Measurements from ENCODE around the gene DPP6. TPM values are rescaled to one million over a fixed set of nuclear protein-coding genes. Genes with fewer than 3 reads are reported as not detected.

The DPP6 gene
- total RNA-seq, 1 donor from 2014 or later: 0.48 TPM

DNA sequence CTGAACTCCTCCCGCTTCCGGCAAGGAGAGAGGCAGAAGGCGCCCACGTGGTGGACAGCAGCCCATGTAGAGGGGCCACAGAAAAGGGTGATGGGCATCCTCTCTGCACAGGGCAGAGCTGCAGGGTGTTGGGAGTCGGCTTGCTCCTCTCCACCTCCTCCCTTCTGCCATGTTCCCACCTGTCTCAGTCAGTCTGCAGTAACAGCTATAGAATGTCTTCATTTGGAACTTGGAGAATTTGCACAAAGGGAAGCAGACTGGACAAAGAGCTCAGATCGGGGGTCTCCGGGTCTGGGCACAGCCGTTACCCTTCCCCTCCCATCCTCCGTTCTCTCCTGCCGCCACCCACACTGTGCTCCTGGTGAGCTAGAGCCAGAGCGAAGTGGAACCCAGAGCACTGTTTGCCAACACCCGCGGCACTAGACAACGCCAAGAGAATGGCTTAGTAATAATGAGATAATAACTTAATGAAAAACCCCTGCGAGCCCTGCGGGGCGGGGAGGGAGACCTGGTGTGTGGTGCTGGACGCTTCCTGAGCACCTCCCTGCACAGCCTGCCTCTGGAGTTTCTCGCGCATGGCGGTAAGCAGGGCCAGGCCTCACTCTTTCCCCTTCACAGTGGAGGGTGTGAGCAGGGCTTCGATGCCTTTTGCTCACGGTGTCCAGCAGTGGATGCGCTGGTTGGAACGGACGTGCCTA lies 696.0 kb downstream of the DPP6 start:
- Mint-ChIP-seq H3K9me3 (ENCODE audit: unreplicated experiment) (no peaks in the 10 kb centered on the region), H3K4me3 (ENCODE audit: unreplicated experiment) (no peak overlapping the region), H3K4me1 (ENCODE audit: low read depth, unreplicated experiment) (peaks cover 10% of the 10 kb centered on the region), H3K27ac (ENCODE audit: unreplicated experiment) (no peak overlapping the region), H3K36me3 (ENCODE audit: low read depth, unreplicated experiment) (no peaks in the 10 kb centered on the region), H3K27me3 (ENCODE audit: low read depth, unreplicated experiment) (peaks cover 10% of the 10 kb centered on the region)
- H3K4me1 ChIP-seq (ENCODE audit: insufficient read depth, low read length): peaks cover 3% of the 10 kb centered on the region
- no peaks in the 10 kb centered on the region for H3K9me3 ChIP-seq (ENCODE audit: insufficient read depth, low read depth, low read length)
- H3K79me2 ChIP-seq (ENCODE audit: insufficient read depth, low read length): no peaks in the 10 kb centered on the region
- no peaks in the 10 kb centered on the region for H3K27me3 ChIP-seq (ENCODE audit: insufficient read depth, low read length)
- no peak overlapping the region for H3K9ac ChIP-seq (ENCODE audit: low read length)
- no peak overlapping the region for H3K4me2 ChIP-seq (ENCODE audit: low read length)
- TF ChIP-seq CTCF (IDR thresholded peaks at IDR 0.05; ENCODE audit: insufficient read depth, low read depth, low read length) (no peak), EZH2 (IDR thresholded peaks at IDR 0.05; ENCODE audit: insufficient read depth, low read length) (no peak)
- no peak overlapping the region for H2AFZ ChIP-seq (ENCODE audit: low read depth, low read length)
- H4K20me1 ChIP-seq (ENCODE audit: insufficient read depth, low read length): no peaks in the 10 kb centered on the region
- H3K4me3 ChIP-seq (ENCODE audit: insufficient read depth, low read depth, low read length): no peak overlapping the region
- no peak overlapping the region for H3K27ac ChIP-seq (ENCODE audit: low read depth, low read length)
- no peak for FAIRE-seq
- no peak for DNase-seq (ENCODE audit: low read depth)
- no peaks in the 10 kb centered on the region for H3K36me3 ChIP-seq (ENCODE audit: insufficient read depth, low read length)

DNA sequence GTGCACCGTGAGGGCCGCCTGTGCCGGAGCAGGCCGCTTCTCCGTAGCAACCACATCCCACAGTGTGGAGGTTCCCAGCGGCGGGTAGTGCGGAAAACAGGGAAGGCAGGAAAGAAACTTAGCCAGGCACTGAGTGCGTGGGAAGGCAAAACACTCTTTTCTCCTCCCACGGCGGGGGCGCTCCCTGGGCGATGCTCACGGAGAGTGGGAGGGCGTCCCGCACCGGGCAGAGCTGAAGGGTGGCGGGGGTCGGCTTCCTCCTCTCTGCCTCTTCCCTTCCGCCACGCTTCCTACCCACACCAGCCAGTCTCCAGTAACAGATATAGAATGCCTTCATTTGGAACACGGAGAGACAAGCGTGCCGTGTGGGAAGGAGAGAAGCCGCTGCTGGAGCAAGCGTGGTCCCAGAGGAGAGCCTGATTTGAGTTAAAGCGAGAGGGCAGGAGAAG lies 698.2 kb downstream of the DPP6 start:
- no peak overlapping the region for H3K27ac ChIP-seq (ENCODE audit: low read depth, low read length)
- Mint-ChIP-seq H3K36me3 (ENCODE audit: low read depth, unreplicated experiment) (no peaks in the 10 kb centered on the region), H3K27me3 (ENCODE audit: low read depth, unreplicated experiment) (peaks cover 10% of the 10 kb centered on the region), H3K4me1 (ENCODE audit: low read depth, unreplicated experiment) (peaks cover 5% of the 10 kb centered on the region), H3K9me3 (ENCODE audit: unreplicated experiment) (no peaks in the 10 kb centered on the region), H3K27ac (ENCODE audit: unreplicated experiment) (no peak overlapping the region), H3K4me3 (ENCODE audit: unreplicated experiment) (no peak overlapping the region)
- DNase-seq (ENCODE audit: low read depth) (no peak), FAIRE-seq (no peak)
- H3K9ac ChIP-seq (ENCODE audit: low read length): no peak overlapping the region
- peaks cover 3% of the 10 kb centered on the region for H3K4me1 ChIP-seq (ENCODE audit: insufficient read depth, low read length)
- no peaks in the 10 kb centered on the region for H3K79me2 ChIP-seq (ENCODE audit: insufficient read depth, low read length)
- no peak for TF ChIP-seq EZH2 (IDR thresholded peaks at IDR 0.05; ENCODE audit: insufficient read depth, low read length)
- H3K4me2 ChIP-seq (ENCODE audit: low read length): no peak overlapping the region
- H2AFZ ChIP-seq (ENCODE audit: low read depth, low read length): no peak overlapping the region
- H3K36me3 ChIP-seq (ENCODE audit: insufficient read depth, low read length): no peaks in the 10 kb centered on the region
- H3K4me3 ChIP-seq (ENCODE audit: insufficient read depth, low read depth, low read length): no peak overlapping the region
- H4K20me1 ChIP-seq (ENCODE audit: insufficient read depth, low read length): no peaks in the 10 kb centered on the region
- no peaks in the 10 kb centered on the region for H3K9me3 ChIP-seq (ENCODE audit: insufficient read depth, low read depth, low read length)
- no peaks in the 10 kb centered on the region for H3K27me3 ChIP-seq (ENCODE audit: insufficient read depth, low read length)

- H4K20me1 ChIP-seq (ENCODE audit: insufficient read depth, low read length): no peaks in the 10 kb centered on the region
- TF ChIP-seq CTCF (IDR thresholded peaks at IDR 0.05; ENCODE audit: insufficient read depth, low read depth, low read length) (no peak), EZH2 (IDR thresholded peaks at IDR 0.05; ENCODE audit: insufficient read depth, low read length) (no peak)
- Mint-ChIP-seq H3K4me3 (ENCODE audit: unreplicated experiment) (no peak overlapping the region), H3K4me1 (ENCODE audit: low read depth, unreplicated experiment) (no peaks in the 10 kb centered on the region), H3K27ac (ENCODE audit: unreplicated experiment) (no peak overlapping the region), H3K36me3 (ENCODE audit: low read depth, unreplicated experiment) (peaks cover 2% of the 10 kb centered on the region), H3K9me3 (ENCODE audit: unreplicated experiment) (peaks cover 2% of the 10 kb centered on the region), H3K27me3 (ENCODE audit: low read depth, unreplicated experiment) (peaks cover 14% of the 10 kb centered on the region)
- H3K4me2 ChIP-seq (ENCODE audit: low read length): no peak overlapping the region
- no peak overlapping the region for H3K4me3 ChIP-seq (ENCODE audit: insufficient read depth, low read depth, low read length)
- H3K9ac ChIP-seq (ENCODE audit: low read length): no peak overlapping the region
- no peaks in the 10 kb centered on the region for H3K27me3 ChIP-seq (ENCODE audit: insufficient read depth, low read length)
- no peaks in the 10 kb centered on the region for H3K79me2 ChIP-seq (ENCODE audit: insufficient read depth, low read length)
- DNase-seq (ENCODE audit: low read depth): no peak
- H2AFZ ChIP-seq (ENCODE audit: low read depth, low read length): no peak overlapping the region
- H3K4me1 ChIP-seq (ENCODE audit: insufficient read depth, low read length): no peaks in the 10 kb centered on the region
- no peaks in the 10 kb centered on the region for H3K36me3 ChIP-seq (ENCODE audit: insufficient read depth, low read length)
- no peak overlapping the region for H3K27ac ChIP-seq (ENCODE audit: low read depth, low read length)
- no peak for FAIRE-seq
- no peaks in the 10 kb centered on the region for H3K9me3 ChIP-seq (ENCODE audit: insufficient read depth, low read depth, low read length)
Observed at GRCh38 chr7:154753226-154753625, 701.0 kb downstream of the DPP6 start.
